Sigmoid colon (tissue), 4 donors: ENCODE data around the gene SHISA5.

Experiments used
- CTCF ChIP-seq, 4 experiments: fragments of 450-650 bp in 3 of 4; fragments of 200-600 bp in 1 of 4; IDR thresholded peaks; one replicate each; pipeline ENCODE4 v1.5.1; 2016 to 2019; ENCODE audit warnings: antibody characterized with exemption in 4 of 4, mild to moderate bottlenecking in 3 of 4, moderate library complexity in 2 of 4
- POLR2A ChIP-seq, 2 donors: fragments of 450-650 bp; IDR thresholded peaks; one replicate each; pipeline ENCODE4 v1.6.1; 2016; ENCODE audit warnings: antibody characterized with exemption in 2 of 2, mild to moderate bottlenecking in 2 of 2, moderate library complexity in 2 of 2
- POLR2AphosphoS5 ChIP-seq, 4 donors: sonication (generic); formaldehyde crosslinking; IDR thresholded peaks; one replicate each; pipeline ENCODE4 v1.6.1; 2017; ENCODE audit warnings: antibody characterized with exemption in 4 of 4

- TF ChIP-seq CTCF (IDR thresholded peaks at IDR 0.05) (no peak), POLR2AphosphoS5 (IDR thresholded peaks at IDR 0.05) (peak in 1 of 4 donors; percentile 60), POLR2A (IDR thresholded peaks at IDR 0.05) (no peak)
Observed at GRCh38 chr3:48427630-48427962, 76.4 kb downstream of the SHISA5 start.
